CD4-positive, alpha-beta T cell treated with Interferon gamma for 1 hour (primary cell): Measurements from ENCODE around the gene ESF1.

Experiments used
- DNase-seq: peaks from one replicate; pipeline ENCODE4 v3.0.0-alpha.2; 2020

Gene ESF1

GRCh38 chr20:13671916-13672378, 112.8 kb downstream of the ESF1 start:
- no peak for DNase-seq

- DNase-seq, result no peak
These were observed 113.2 kb downstream of the ESF1 start for GRCh38 chr20:13671512-13671911.

- no peak for DNase-seq
These were observed 114.6 kb downstream of the ESF1 start for GRCh38 chr20:13670160-13670559.

- no peak for DNase-seq
These were observed 118.9 kb downstream of the ESF1 start for GRCh38 chr20:13665709-13666395.
